Breast epithelium (tissue), 3 donors: Measurements from ENCODE around the gene DCAF15.

Source experiments
- POLR2A ChIP-seq: fragments of 450-650 bp; IDR thresholded peaks from one replicate; pipeline ENCODE4 v1.6.1; 2016; ENCODE audit warnings: antibody characterized with exemption, mild to moderate bottlenecking, moderate library complexity
- POLR2AphosphoS5 ChIP-seq, 3 donors: sonication (generic); formaldehyde crosslinking; IDR thresholded peaks; one replicate each; pipeline ENCODE4 v1.6.1; 2017; ENCODE audit warnings: antibody characterized with exemption in 3 of 3
- TF ChIP-seq, protein P1 (sequence below), 3 donors: fragments of 450-650 bp; IDR thresholded peaks; one replicate each; pipeline ENCODE4 v1.5.1; 2016 to 2017; ENCODE audit warnings: antibody characterized with exemption in 3 of 3, mild to moderate bottlenecking in 3 of 3, moderate library complexity in 3 of 3

DNA sequence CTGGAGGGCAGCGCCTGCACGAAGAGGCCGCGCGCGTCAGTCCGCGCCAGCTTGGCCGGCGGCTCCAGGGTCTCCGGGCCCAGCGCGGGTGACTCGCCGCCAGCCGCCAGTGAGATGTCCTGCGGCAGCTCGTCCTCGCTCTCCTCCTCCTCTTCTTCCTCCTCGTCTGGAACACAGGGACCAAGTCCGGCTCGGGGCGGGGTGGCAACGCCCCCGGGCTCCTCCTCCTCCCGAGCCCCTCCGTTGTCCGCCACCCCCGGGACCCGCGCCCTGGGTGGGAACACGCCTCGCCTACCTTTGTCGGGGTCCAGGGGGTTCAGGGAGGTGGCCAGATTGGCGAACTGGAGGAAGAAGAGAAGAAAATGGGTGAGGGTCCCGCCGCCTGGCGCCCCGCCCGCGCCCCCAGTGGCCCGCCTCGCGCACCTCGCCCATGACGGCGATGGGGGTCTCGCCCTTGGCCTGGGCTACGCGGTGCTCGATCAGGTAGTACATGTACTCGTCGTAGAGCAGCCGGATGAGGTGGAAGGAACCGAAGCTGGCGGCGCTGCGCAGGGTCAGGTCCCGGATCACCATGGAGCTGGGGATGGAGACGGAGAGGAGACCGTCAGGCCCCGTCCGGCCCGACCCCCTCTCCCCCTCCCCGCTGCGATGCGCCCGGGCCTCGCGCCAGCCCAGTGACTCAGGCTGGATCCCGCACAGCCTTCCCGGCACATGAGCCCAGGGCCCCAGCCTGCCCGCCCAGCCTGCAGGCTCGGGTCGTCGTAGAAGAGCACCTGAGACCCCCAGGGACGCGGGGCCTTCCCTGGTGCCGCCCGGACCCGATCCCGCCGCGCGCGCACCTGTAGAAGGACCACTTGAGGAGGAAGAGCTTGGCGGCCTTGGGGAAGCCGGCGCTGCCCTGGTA lies 10.6 kb downstream of the DCAF15 start:
- TF ChIP-seq, protein P1, sequence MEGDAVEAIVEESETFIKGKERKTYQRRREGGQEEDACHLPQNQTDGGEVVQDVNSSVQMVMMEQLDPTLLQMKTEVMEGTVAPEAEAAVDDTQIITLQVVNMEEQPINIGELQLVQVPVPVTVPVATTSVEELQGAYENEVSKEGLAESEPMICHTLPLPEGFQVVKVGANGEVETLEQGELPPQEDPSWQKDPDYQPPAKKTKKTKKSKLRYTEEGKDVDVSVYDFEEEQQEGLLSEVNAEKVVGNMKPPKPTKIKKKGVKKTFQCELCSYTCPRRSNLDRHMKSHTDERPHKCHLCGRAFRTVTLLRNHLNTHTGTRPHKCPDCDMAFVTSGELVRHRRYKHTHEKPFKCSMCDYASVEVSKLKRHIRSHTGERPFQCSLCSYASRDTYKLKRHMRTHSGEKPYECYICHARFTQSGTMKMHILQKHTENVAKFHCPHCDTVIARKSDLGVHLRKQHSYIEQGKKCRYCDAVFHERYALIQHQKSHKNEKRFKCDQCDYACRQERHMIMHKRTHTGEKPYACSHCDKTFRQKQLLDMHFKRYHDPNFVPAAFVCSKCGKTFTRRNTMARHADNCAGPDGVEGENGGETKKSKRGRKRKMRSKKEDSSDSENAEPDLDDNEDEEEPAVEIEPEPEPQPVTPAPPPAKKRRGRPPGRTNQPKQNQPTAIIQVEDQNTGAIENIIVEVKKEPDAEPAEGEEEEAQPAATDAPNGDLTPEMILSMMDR (IDR thresholded peaks at IDR 0.05): no peak
- TF ChIP-seq POLR2A: no peak
- no peak for TF ChIP-seq POLR2AphosphoS5 (IDR thresholded peaks at IDR 0.05)
